Adrenal gland (tissue), 12 donors: ENCODE measurements around the gene ICAM5. TPM values are rescaled to one million over a fixed set of nuclear protein-coding genes. Genes with fewer than 3 reads are reported as not detected.

Source experiments
- DNase-seq, 7 donors: peaks; one replicate each; pipeline ENCODE4 v3.0.0-alpha.2; 2019 to 2020
- H3K27ac ChIP-seq, 5 donors: fragments of 200-600 bp; sonication (generic) in 4 of 5; 1 replicate in 3 of 5; 2 replicates in 2 of 5; pipeline versions ENCODE4 v1.5.1 to v1.8.0; 2016 to 2020; ENCODE audit warnings: mild to moderate bottlenecking in 1 of 5
- H3K27me3 ChIP-seq: fragments of 200-600 bp; 2 replicates; pipeline ENCODE4 v1.8.0; 2021
- H3K36me3 ChIP-seq, 2 donors: fragments of 200-600 bp; replicated peaks in 1 of 2; 1 replicate in 1 of 2; 2 replicates in 1 of 2; pipeline versions ENCODE4 v1.5.1 to v1.8.0; 2018 to 2022
- H3K4me1 ChIP-seq, 2 donors: fragments of 200-600 bp; replicated peaks in 1 of 2; 1 replicate in 1 of 2; 2 replicates in 1 of 2; pipeline versions ENCODE4 v1.5.1 to v1.8.0; 2018 to 2021
- H3K4me3 ChIP-seq, 4 donors: fragments of 200-600 bp; sonication (generic) in 3 of 4; one replicate each; pipeline ENCODE4 v1.5.1; 2016 to 2018
- H3K9me3 ChIP-seq, 3 donors: fragments of 200-600 bp; sonication (generic) in 1 of 3; replicated peaks in 1 of 3; 1 replicate in 2 of 3; 2 replicates in 1 of 3; pipeline versions ENCODE4 v1.5.1 to v1.8.0; 2016 to 2021
- POLR2A ChIP-seq, 2 donors: fragments of 450-650 bp; IDR thresholded peaks; one replicate each; pipeline ENCODE4 v1.6.1; 2017; ENCODE audit warnings: antibody characterized with exemption in 2 of 2, mild to moderate bottlenecking in 2 of 2, moderate library complexity in 1 of 2
- WGBS, 4 donors: extraction: QIAGEN DNeasy Blood & Tissue Kit in 2 of 4; methylation state at CpG; one replicate each; pipeline versions ENCODE4 v1.1.5 to v1.1.7; 2013 to 2017; 5-methylcytosine and 5-hydroxymethylcytosine counted together
- intact Hi-C, 2 donors: fragments of 100-400 bp; cut with DNase I; formaldehyde crosslinking; loops; one replicate each; pipeline versions ENCODE4 v1.14.1 to v1.15.0; 2022 to 2023
- polyA plus RNA-seq, 3 donors: library from polyadenylated mRNA; stranded (reverse); fragments of 200-250 nt in 2 of 3; fragments of 350-450 nt in 1 of 3; fragmentation: Illumina TruSeq in 1 of 3; extraction: RNeasy Lipid Tissue Mini Kit (QIAGEN cat#74804) in 1 of 3; gene quantifications; one replicate each; pipeline ENCODE4 v1.2.3, GENCODE V29; 2013 to 2014
- small RNA-seq, 2 donors: library from RNA; depleted of rRNA; stranded (forward); fragments of <200 nt; gene quantifications; one replicate each; pipeline ENCODE3, GENCODE V24; 2016
- total RNA-seq, 9 donors: library from RNA; depleted of rRNA in 4 of 9; stranded (reverse); fragments of >200 nt in 4 of 9; fragments of 120-200 nt in 1 of 9; fragmentation: NEBNext Ultra II Directional in 1 of 9; extraction: Animal tissue kit (Norgen Biotek cat#: 25700) in 1 of 9; gene quantifications; one replicate each; pipeline versions ENCODE4 v1.1.0 to v1.2.4, GENCODE V29; 2013 to 2023
- TF ChIP-seq, protein P1 (sequence below), 6 experiments: fragments of 450-650 bp in 4 of 6; fragments of 200-600 bp in 2 of 6; sonication (generic) in 1 of 6; IDR thresholded peaks; 1 replicate in 5 of 6; 2 replicates in 1 of 6; pipeline versions ENCODE4 v1.5.1 to v1.8.0; 2016 to 2021; ENCODE audit warnings: antibody characterized with exemption in 6 of 6, mild to moderate bottlenecking in 2 of 6, moderate library complexity in 1 of 6
- donor health status: healthy with polysubstance abuse.
- donor health status: Bipolar disorder and iron deficiency.
- donor health status: DM: yes; HTN: yes; CAD: no.
- donor health status: DM: no; HTN: no; CAD: no.
- donor health status: DM: no; HTN: no; CAD: no.
- donor health status: DM: yes; HTN: yes; CAD: no.

The ICAM5 gene
- total and polyA plus RNA-seq, 12 donors = 0.06 to 2.2 (median 0.49) TPM; not detected in 3

DNA sequence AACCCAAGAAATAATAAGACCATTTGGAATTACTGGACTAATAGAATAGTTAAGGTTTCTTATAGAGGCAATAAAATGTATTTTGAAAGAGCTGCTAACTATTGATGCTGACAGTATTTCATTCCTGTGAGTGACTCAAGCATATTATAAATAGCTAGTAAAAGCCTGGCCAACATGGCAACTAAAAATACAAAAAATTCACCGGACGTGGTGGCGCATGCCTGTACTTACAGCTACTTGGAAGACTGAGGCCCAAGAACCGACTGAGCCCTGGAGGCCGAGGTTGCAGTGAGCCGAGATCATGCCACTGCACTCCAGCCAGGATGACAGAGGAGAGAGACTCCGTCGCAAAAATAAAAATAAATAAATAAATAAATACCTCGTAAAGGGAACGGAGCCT is 55.0 kb downstream of the ICAM5 start:
- Histone ChIP-seq H3K27me3 (no peaks in the 10 kb centered on the region), H3K9me3 (no peaks in the 10 kb centered on the region), H3K4me1 (no peaks in the 10 kb centered on the region), H3K27ac (no peak overlapping the region), H3K36me3 (no peaks in the 10 kb centered on the region), H3K4me3 (no peak overlapping the region)
- WGBS, 4 donors = 86 to 91% (median 88%) methylated on average over 10 of the region's 10 CpGs
- TF ChIP-seq, protein P1, sequence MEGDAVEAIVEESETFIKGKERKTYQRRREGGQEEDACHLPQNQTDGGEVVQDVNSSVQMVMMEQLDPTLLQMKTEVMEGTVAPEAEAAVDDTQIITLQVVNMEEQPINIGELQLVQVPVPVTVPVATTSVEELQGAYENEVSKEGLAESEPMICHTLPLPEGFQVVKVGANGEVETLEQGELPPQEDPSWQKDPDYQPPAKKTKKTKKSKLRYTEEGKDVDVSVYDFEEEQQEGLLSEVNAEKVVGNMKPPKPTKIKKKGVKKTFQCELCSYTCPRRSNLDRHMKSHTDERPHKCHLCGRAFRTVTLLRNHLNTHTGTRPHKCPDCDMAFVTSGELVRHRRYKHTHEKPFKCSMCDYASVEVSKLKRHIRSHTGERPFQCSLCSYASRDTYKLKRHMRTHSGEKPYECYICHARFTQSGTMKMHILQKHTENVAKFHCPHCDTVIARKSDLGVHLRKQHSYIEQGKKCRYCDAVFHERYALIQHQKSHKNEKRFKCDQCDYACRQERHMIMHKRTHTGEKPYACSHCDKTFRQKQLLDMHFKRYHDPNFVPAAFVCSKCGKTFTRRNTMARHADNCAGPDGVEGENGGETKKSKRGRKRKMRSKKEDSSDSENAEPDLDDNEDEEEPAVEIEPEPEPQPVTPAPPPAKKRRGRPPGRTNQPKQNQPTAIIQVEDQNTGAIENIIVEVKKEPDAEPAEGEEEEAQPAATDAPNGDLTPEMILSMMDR (IDR thresholded peaks at IDR 0.05) = no peak
- no peak for TF ChIP-seq POLR2A (IDR thresholded peaks at IDR 0.05)
- intact Hi-C loops = no loop called here
- no peak for DNase-seq

Small RNA genes lying within 50 kb of the gene (small RNA-seq; reads per million reads assigned to genes)
- 0 reads per million in 2 donors for gene AC011511.1
- gene AC011511.4 = 0 reads per million in 2 donors

Other genes starting within 250 kb of the ICAM5 start
- gene SHFL, start 203.6 kb upstream of the ICAM5 start, total RNA-seq = 10 to 100 TPM; 17.4 to 50.6 (median 40.9) TPM
- 100 to 1,000 TPM in 1 of 3 donors, 10 to 100 TPM in 2; 18.6 to 116 (median 85.5) TPM for gene SHFL, start 203.6 kb upstream of the ICAM5 start, polyA plus RNA-seq
- 1 to 10 TPM in 3 of 9 donors, under 1 TPM in 6; 0.12 to 3.2 (median 0.44) TPM for gene ANGPTL6, start 187.3 kb upstream of the ICAM5 start, total RNA-seq
- gene ANGPTL6, start 187.3 kb upstream of the ICAM5 start, polyA plus RNA-seq = 1 to 10 TPM in 2 of 3 donors, under 1 TPM in 1; 0.16 to 1.9 (median 1.5) TPM
- 10 to 100 TPM; 18.2 to 44.8 (median 27.7) TPM for gene PPAN, start 183.6 kb upstream of the ICAM5 start, total RNA-seq
- 10 to 100 TPM; 21.2 to 98.7 (median 68.0) TPM for gene PPAN, start 183.6 kb upstream of the ICAM5 start, polyA plus RNA-seq
- gene P2RY11, start 178.3 kb upstream of the ICAM5 start, total RNA-seq = 10 to 100 TPM in 1 of 9 donors, 1 to 10 TPM in 8; 2.0 to 10.5 (median 6.0) TPM
- gene P2RY11, start 178.3 kb upstream of the ICAM5 start, polyA plus RNA-seq = 10 to 100 TPM in 2 of 3 donors, under 1 TPM in 1; 0.77 to 21.5 (median 13.0) TPM
- 100 to 1,000 TPM; 177 to 341 (median 262) TPM for gene EIF3G, start 170.1 kb upstream of the ICAM5 start, total RNA-seq
- gene EIF3G, start 170.1 kb upstream of the ICAM5 start, polyA plus RNA-seq = 100 to 1,000 TPM; 205 to 225 (median 206) TPM
- gene DNMT1, start 95.0 kb upstream of the ICAM5 start, total RNA-seq = 10 to 100 TPM; 23.6 to 48.2 (median 33.8) TPM
- gene DNMT1, start 95.0 kb upstream of the ICAM5 start, polyA plus RNA-seq = 10 to 100 TPM; 35.5 to 49.7 (median 44.0) TPM
- 1 to 10 TPM; 2.0 to 9.5 (median 6.2) TPM for gene S1PR2, start 58.6 kb upstream of the ICAM5 start, total RNA-seq
- gene S1PR2, start 58.6 kb upstream of the ICAM5 start, polyA plus RNA-seq = 1 to 10 TPM; 1.6 to 3.5 (median 3.1) TPM
- 100 to 1,000 TPM in 1 of 9 donors, 10 to 100 TPM in 8; 43.7 to 123 (median 81.7) TPM for gene MRPL4, start 37.7 kb upstream of the ICAM5 start, total RNA-seq
- 10 to 100 TPM; 33.4 to 56.4 (median 43.8) TPM for gene MRPL4, start 37.7 kb upstream of the ICAM5 start, polyA plus RNA-seq
- 10 to 100 TPM in 8 of 9 donors, 1 to 10 TPM in 1; 2.2 to 90.4 (median 33.9) TPM for gene ICAM1, start 18.8 kb upstream of the ICAM5 start, total RNA-seq
- 10 to 100 TPM in 2 of 3 donors, 1 to 10 TPM in 1; 8.8 to 27.6 (median 13.5) TPM for gene ICAM1, start 18.8 kb upstream of the ICAM5 start, polyA plus RNA-seq
- gene ICAM4, start 3.0 kb upstream of the ICAM5 start, total RNA-seq = 1 to 10 TPM in 1 of 9 donors, under 1 TPM in 5, not detected in 3; 0.39 to 1.0 (median 0.57) TPM
- under 1 TPM in 2 of 3 donors, not detected in 1; 0.34 to 0.48 TPM for gene ICAM4, start 3.0 kb upstream of the ICAM5 start, polyA plus RNA-seq
- gene ZGLP1, start 19.9 kb downstream of the ICAM5 start, total RNA-seq = 1 to 10 TPM in 7 of 9 donors, not detected in 2; 1.0 to 4.5 (median 2.5) TPM
- gene ZGLP1, start 19.9 kb downstream of the ICAM5 start, polyA plus RNA-seq = 10 to 100 TPM in 1 of 3 donors, 1 to 10 TPM in 1, under 1 TPM in 1; 0.48 to 38.8 (median 8.8) TPM
- gene FDX2, start 26.1 kb downstream of the ICAM5 start, total RNA-seq = 10 to 100 TPM; 21.1 to 43.3 (median 31.0) TPM
- 10 to 100 TPM; 26.6 to 45.3 (median 33.4) TPM for gene FDX2, start 26.1 kb downstream of the ICAM5 start, polyA plus RNA-seq
- 10 to 100 TPM in 8 of 9 donors, 1 to 10 TPM in 1; 4.3 to 42.7 (median 27.8) TPM for gene RAVER1, start 43.6 kb downstream of the ICAM5 start, total RNA-seq
- 10 to 100 TPM in 1 of 3 donors, 1 to 10 TPM in 2; 4.1 to 14.0 (median 5.5) TPM for gene RAVER1, start 43.6 kb downstream of the ICAM5 start, polyA plus RNA-seq
- 10 to 100 TPM in 2 of 9 donors, 1 to 10 TPM in 7; 3.7 to 17.7 (median 7.6) TPM for gene ICAM3, start 49.7 kb downstream of the ICAM5 start, total RNA-seq
- gene ICAM3, start 49.7 kb downstream of the ICAM5 start, polyA plus RNA-seq = 10 to 100 TPM in 1 of 3 donors, 1 to 10 TPM in 2; 4.8 to 11.1 (median 8.4) TPM
- gene TYK2, start 90.6 kb downstream of the ICAM5 start, total RNA-seq = 100 to 1,000 TPM in 4 of 9 donors, 10 to 100 TPM in 5; 56.1 to 160 (median 96.8) TPM
- gene TYK2, start 90.6 kb downstream of the ICAM5 start, polyA plus RNA-seq = 100 to 1,000 TPM in 2 of 3 donors, 10 to 100 TPM in 1; 61.5 to 408 (median 297) TPM
- 100 to 1,000 TPM in 4 of 9 donors, 10 to 100 TPM in 5; 72.8 to 137 (median 97.3) TPM for gene CDC37, start 113.6 kb downstream of the ICAM5 start, total RNA-seq
- 100 to 1,000 TPM; 117 to 518 (median 317) TPM for gene CDC37, start 113.6 kb downstream of the ICAM5 start, polyA plus RNA-seq
- 10 to 100 TPM in 7 of 9 donors, 1 to 10 TPM in 1, under 1 TPM in 1; 0.28 to 20.4 (median 12.0) TPM for gene PDE4A, start 130.6 kb downstream of the ICAM5 start, total RNA-seq
- gene PDE4A, start 130.6 kb downstream of the ICAM5 start, polyA plus RNA-seq = 1 to 10 TPM; 4.4 to 10.0 (median 6.4) TPM
- 100 to 1,000 TPM in 1 of 9 donors, 10 to 100 TPM in 8; 71.1 to 106 (median 75.4) TPM for gene KEAP1, start 213.4 kb downstream of the ICAM5 start, total RNA-seq
- 100 to 1,000 TPM in 1 of 3 donors, 10 to 100 TPM in 2; 71.0 to 101 (median 97.3) TPM for gene KEAP1, start 213.4 kb downstream of the ICAM5 start, polyA plus RNA-seq
- 1 to 10 TPM in 2 of 9 donors, under 1 TPM in 6, not detected in 1; 0.14 to 3.0 (median 0.61) TPM for gene S1PR5, start 227.5 kb downstream of the ICAM5 start, total RNA-seq
- gene S1PR5, start 227.5 kb downstream of the ICAM5 start, polyA plus RNA-seq = under 1 TPM; 0.37 to 0.97 (median 0.51) TPM